HL-60 (cell line): ENCODE measurements around the gene SMARCA4.

Source experiments
- CTCF ChIP-seq: IDR thresholded peaks from one replicate; pipeline ENCODE4 v1.5.1; 2011; ENCODE audit warnings: low read length, control low read depth, inconsistent platforms; ENCODE audit not compliant: insufficient read depth
- POLR2AphosphoS5 ChIP-seq: IDR thresholded peaks from 2 replicates; pipeline ENCODE4 v1.6.1; 2012; ENCODE audit warnings: low read depth
- REST ChIP-seq: IDR thresholded peaks from 2 replicates; pipeline ENCODE4 v1.6.1; 2012; ENCODE audit warnings: low read depth; ENCODE audit not compliant: insufficient replicate concordance

- TF ChIP-seq CTCF: no peak
- no peak for TF ChIP-seq POLR2AphosphoS5
- TF ChIP-seq REST: no peak
Observed at GRCh38 chr19:10912619-10913018, 48.2 kb upstream of the SMARCA4 start.
